ENCODE measurements around the gene SBK3.
A peak's percentile ranks its signal among the peaks of the same experiment; 100 is the strongest.

The SBK3 gene

GRCh38 chr19:55554302-55554701 lies 9.0 kb upstream of the SBK3 start:
- no peak overlapping the region for H3K4me3 Mint-ChIP-seq
- no peaks in the 10 kb centered on the region for H3K9me3 Mint-ChIP-seq
- intact Hi-C loops (cut with micrococcal nuclease): no loop called here
- no peaks in the 10 kb centered on the region for H3K36me3 Mint-ChIP-seq (ENCODE audit: low read depth)
- H3K27me3 Mint-ChIP-seq: peaks cover 20% of the 10 kb centered on the region
- H3K4me1 Mint-ChIP-seq (ENCODE audit: low read depth): no peaks in the 10 kb centered on the region
- H3K27ac Mint-ChIP-seq: no peak overlapping the region

- Mint-ChIP-seq H3K4me3 (no peak overlapping the region), H3K4me1 (ENCODE audit: low read depth) (no peaks in the 10 kb centered on the region), H3K9me3 (no peaks in the 10 kb centered on the region), H3K27me3 (peaks cover 20% of the 10 kb centered on the region), H3K27ac (no peak overlapping the region), H3K36me3 (ENCODE audit: low read depth) (no peaks in the 10 kb centered on the region)
- intact Hi-C loops (cut with micrococcal nuclease): no loop called here
These were observed 8.2 kb upstream of the SBK3 start for GRCh38 chr19:55553217-55554182.

- intact Hi-C loops (cut with micrococcal nuclease): no loop called here
- H3K36me3 Mint-ChIP-seq (ENCODE audit: low read depth): no peaks in the 10 kb centered on the region
- no peak overlapping the region for H3K4me3 Mint-ChIP-seq
- H3K4me1 Mint-ChIP-seq (ENCODE audit: low read depth): peaks cover 3% of the 10 kb centered on the region
- H3K9me3 Mint-ChIP-seq: no peaks in the 10 kb centered on the region
- H3K27me3 Mint-ChIP-seq: peaks cover 23% of the 10 kb centered on the region
- H3K27ac Mint-ChIP-seq: no peak overlapping the region
These were observed 7.3 kb upstream of the SBK3 start for GRCh38 chr19:55552620-55553019.

GRCh38 chr19:55552206-55552605 lies 6.9 kb upstream of the SBK3 start:
- Mint-ChIP-seq H3K4me1 (ENCODE audit: low read depth) (peaks cover 7% of the 10 kb centered on the region), H3K27ac (no peak overlapping the region), H3K36me3 (ENCODE audit: low read depth) (no peaks in the 10 kb centered on the region), H3K9me3 (no peaks in the 10 kb centered on the region), H3K27me3 (peaks cover 24% of the 10 kb centered on the region), H3K4me3 (no peak overlapping the region)
- intact Hi-C loops (cut with micrococcal nuclease): no loop called here

- H3K4me3 Mint-ChIP-seq: no peak overlapping the region
- no peak overlapping the region for H3K27ac Mint-ChIP-seq
- peaks cover 24% of the 10 kb centered on the region for H3K4me1 Mint-ChIP-seq (ENCODE audit: low read depth)
- H3K36me3 Mint-ChIP-seq (ENCODE audit: low read depth): no peaks in the 10 kb centered on the region
- no peaks in the 10 kb centered on the region for H3K9me3 Mint-ChIP-seq
- peaks cover 40% of the 10 kb centered on the region for H3K27me3 Mint-ChIP-seq
- intact Hi-C loops (cut with micrococcal nuclease): no loop called here
These were observed 4.9 kb upstream of the SBK3 start for GRCh38 chr19:55550321-55550650.

GRCh38 chr19:55549500-55550320 lies 4.4 kb upstream of the SBK3 start:
- Mint-ChIP-seq H3K4me3 (no peak overlapping the region), H3K27ac (no peak overlapping the region)

GRCh38 chr19:55546822-55547614 lies 1.7 kb upstream of the SBK3 start:
- Mint-ChIP-seq H3K4me3 (no peak overlapping the region), H3K36me3 (ENCODE audit: low read depth) (no peaks in the 10 kb centered on the region), H3K27ac (peak overlapping the region; percentile 51), H3K27me3 (peaks cover 34% of the 10 kb centered on the region), H3K9me3 (no peaks in the 10 kb centered on the region), H3K4me1 (ENCODE audit: low read depth) (peaks cover 28% of the 10 kb centered on the region)
- intact Hi-C loops (cut with micrococcal nuclease): no loop called here

More at GRCh38 chr19:55549500-55550320, 4.4 kb upstream of the SBK3 start:
- intact Hi-C loops (cut with micrococcal nuclease): no loop called here
- H3K9me3 Mint-ChIP-seq: no peaks in the 10 kb centered on the region
- H3K4me1 Mint-ChIP-seq (ENCODE audit: low read depth): peaks cover 28% of the 10 kb centered on the region
- H3K36me3 Mint-ChIP-seq (ENCODE audit: low read depth): no peaks in the 10 kb centered on the region
- H3K27me3 Mint-ChIP-seq: peaks cover 39% of the 10 kb centered on the region

- intact Hi-C loops (cut with micrococcal nuclease): no loop called here
- Mint-ChIP-seq H3K36me3 (ENCODE audit: low read depth) (no peaks in the 10 kb centered on the region), H3K27ac (no peak overlapping the region), H3K9me3 (no peaks in the 10 kb centered on the region), H3K4me1 (ENCODE audit: low read depth) (peaks cover 28% of the 10 kb centered on the region), H3K27me3 (peaks cover 36% of the 10 kb centered on the region), H3K4me3 (no peak overlapping the region)
These were observed 668 bp upstream of the SBK3 start for GRCh38 chr19:55546011-55546410.

- intact Hi-C loops (cut with micrococcal nuclease): no loop called here
- H3K4me1 Mint-ChIP-seq (ENCODE audit: low read depth): peaks cover 28% of the 10 kb centered on the region
- H3K36me3 Mint-ChIP-seq (ENCODE audit: low read depth): no peaks in the 10 kb centered on the region
- no peaks in the 10 kb centered on the region for H3K9me3 Mint-ChIP-seq
- H3K4me3 Mint-ChIP-seq: no peak overlapping the region
- H3K27ac Mint-ChIP-seq: no peak overlapping the region
- H3K27me3 Mint-ChIP-seq: peaks cover 36% of the 10 kb centered on the region
These were observed 435 bp downstream of the SBK3 start for GRCh38 chr19:55544776-55545439.

- Mint-ChIP-seq H3K36me3 (ENCODE audit: low read depth) (no peaks in the 10 kb centered on the region), H3K4me1 (ENCODE audit: low read depth) (peaks cover 28% of the 10 kb centered on the region), H3K27ac (no peak overlapping the region), H3K9me3 (no peaks in the 10 kb centered on the region), H3K4me3 (no peak overlapping the region), H3K27me3 (peaks cover 32% of the 10 kb centered on the region)
- intact Hi-C loops (cut with micrococcal nuclease): no loop called here
These were observed 1.3 kb downstream of the SBK3 start for GRCh38 chr19:55544014-55544413.

- H3K27me3 Mint-ChIP-seq: peaks cover 32% of the 10 kb centered on the region
- intact Hi-C loops (cut with micrococcal nuclease): no loop called here
- no peaks in the 10 kb centered on the region for H3K36me3 Mint-ChIP-seq (ENCODE audit: low read depth)
- H3K27ac Mint-ChIP-seq: no peak overlapping the region
- peaks cover 28% of the 10 kb centered on the region for H3K4me1 Mint-ChIP-seq (ENCODE audit: low read depth)
- H3K4me3 Mint-ChIP-seq: no peak overlapping the region
- no peaks in the 10 kb centered on the region for H3K9me3 Mint-ChIP-seq
These were observed 1.8 kb downstream of the SBK3 start for GRCh38 chr19:55543567-55543966.

- intact Hi-C loops (cut with micrococcal nuclease): no loop called here
- no peaks in the 10 kb centered on the region for H3K36me3 Mint-ChIP-seq (ENCODE audit: low read depth)
- no peak overlapping the region for H3K4me3 Mint-ChIP-seq
- H3K4me1 Mint-ChIP-seq (ENCODE audit: low read depth): peaks cover 22% of the 10 kb centered on the region
- H3K27me3 Mint-ChIP-seq: peaks cover 24% of the 10 kb centered on the region
- H3K27ac Mint-ChIP-seq: no peak overlapping the region
- no peaks in the 10 kb centered on the region for H3K9me3 Mint-ChIP-seq
These were observed 3.0 kb downstream of the SBK3 start for GRCh38 chr19:55542292-55542855.

- Mint-ChIP-seq H3K27ac (no peak overlapping the region), H3K36me3 (ENCODE audit: low read depth) (no peaks in the 10 kb centered on the region), H3K4me3 (no peak overlapping the region), H3K4me1 (ENCODE audit: low read depth) (peaks cover 10% of the 10 kb centered on the region), H3K27me3 (peaks cover 15% of the 10 kb centered on the region), H3K9me3 (no peaks in the 10 kb centered on the region)
- intact Hi-C loops (cut with micrococcal nuclease): no loop called here
These were observed 4.3 kb downstream of the SBK3 start for GRCh38 chr19:55541091-55541490.
